Mesodermal cell (in vitro differentiated cells): ENCODE results near the gene JPH3.

Experiments used
- H3K27ac ChIP-seq: 2 replicates; pipeline ENCODE4 v1.7.0; 2013; ENCODE audit warnings: mild to moderate bottlenecking, low read depth, low read length, moderate library complexity; ENCODE audit not compliant: severe bottlenecking
- H3K36me3 ChIP-seq: 2 replicates; pipeline ENCODE4 v1.7.1; 2013; ENCODE audit warnings: mild to moderate bottlenecking, low read length, moderate library complexity; ENCODE audit not compliant: control insufficient read depth, insufficient read depth
- H3K4me1 ChIP-seq: one replicate; pipeline ENCODE4 v1.7.1; 2013; ENCODE audit warnings: mild to moderate bottlenecking, low read length; ENCODE audit not compliant: insufficient read depth, control insufficient read depth, poor library complexity, severe bottlenecking
- H3K4me3 ChIP-seq: 2 replicates; pipeline ENCODE4 v1.7.0; 2013; ENCODE audit warnings: low read length, control low read depth, mild to moderate bottlenecking; ENCODE audit not compliant: insufficient read depth, poor library complexity, severe bottlenecking; ENCODE audit errors: extremely low read depth
- H3K9me3 ChIP-seq: 2 replicates; pipeline ENCODE4 v1.7.1; 2013; ENCODE audit warnings: mild to moderate bottlenecking, low read length, moderate library complexity; ENCODE audit not compliant: control insufficient read depth
- WGBS, 2 experiments: methylation state at CpG; one replicate each; pipeline ENCODE4 v1.1.5; 2013; ENCODE audit warnings: missing lambda C conversion rate in 2 of 2; ENCODE audit not compliant: insufficient coverage in 2 of 2; 5-methylcytosine and 5-hydroxymethylcytosine counted together

The JPH3 gene

GRCh38 chr16:87728026-87728425, 125.7 kb downstream of the JPH3 start:
- peaks cover 56% of the 10 kb centered on the region for H3K36me3 ChIP-seq
- no peak overlapping the region for H3K27ac ChIP-seq
- 90 to 96% methylated on average over 4 to 9 of the region's 12 CpGs for WGBS, 2 experiments
- peaks cover 10% of the 10 kb centered on the region for H3K4me1 ChIP-seq
- no peaks in the 10 kb centered on the region for H3K9me3 ChIP-seq
- H3K4me3 ChIP-seq = no peak overlapping the region

DNA sequence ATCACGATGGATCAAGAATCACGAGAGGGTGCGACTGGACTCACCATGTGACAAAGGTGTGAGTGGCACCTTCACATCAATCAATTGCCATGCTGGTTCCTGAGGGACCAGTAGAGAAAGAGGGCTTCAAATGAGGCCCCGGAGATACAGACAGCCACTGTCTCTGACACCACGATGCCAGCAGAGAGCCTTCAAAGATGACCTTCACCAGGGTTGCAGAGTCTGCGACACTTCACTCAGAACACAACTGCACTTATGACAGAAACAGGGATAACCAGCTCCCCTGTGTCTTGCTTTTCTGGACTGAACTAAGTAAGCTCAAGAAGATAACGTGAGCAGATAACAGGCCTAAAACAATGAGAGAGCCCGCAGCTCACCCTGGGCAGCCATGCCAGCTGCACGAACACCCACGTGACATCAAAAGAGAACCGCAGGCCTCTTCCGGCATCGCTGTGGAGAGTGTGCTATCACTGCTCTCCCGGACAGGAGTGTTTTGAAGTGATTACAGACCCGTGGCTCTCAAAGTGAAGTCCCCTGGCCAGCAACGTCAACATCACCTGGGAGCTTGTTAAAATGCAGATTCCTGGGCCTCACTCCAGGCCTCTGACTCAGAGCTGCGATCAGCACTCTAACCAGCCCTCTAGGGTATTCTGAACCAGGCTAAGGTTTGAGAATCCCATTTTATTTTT, 127.1 kb downstream of the JPH3 start:
- H3K4me3 ChIP-seq = no peak overlapping the region
- H3K9me3 ChIP-seq = no peaks in the 10 kb centered on the region
- peaks cover 44% of the 10 kb centered on the region for H3K36me3 ChIP-seq
- 94 to 97% methylated on average over 16 to 17 of the region's 17 CpGs for WGBS, 2 experiments
- H3K27ac ChIP-seq = no peak overlapping the region
- H3K4me1 ChIP-seq = peaks cover 10% of the 10 kb centered on the region

DNA sequence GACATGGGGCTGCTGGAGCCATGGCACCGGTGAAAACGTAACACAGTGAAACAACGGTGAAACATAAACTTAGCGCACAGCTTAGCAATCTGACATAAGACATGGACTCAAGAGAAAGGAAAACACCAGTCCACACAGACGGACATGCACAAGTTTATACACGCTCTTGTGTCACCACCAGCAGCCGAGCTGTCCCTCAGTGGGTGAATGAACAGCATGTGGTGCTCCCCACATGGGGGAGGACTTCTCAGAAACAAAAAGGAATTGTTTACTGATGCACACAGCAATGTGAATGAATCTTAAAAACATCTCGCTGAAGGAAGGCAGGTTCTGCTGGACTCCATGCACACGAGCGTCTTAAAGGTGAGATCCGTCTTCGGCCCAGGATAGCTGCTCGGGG, 129.3 kb downstream of the JPH3 start:
- peaks cover 6% of the 10 kb centered on the region for H3K4me1 ChIP-seq
- no peak overlapping the region for H3K27ac ChIP-seq
- WGBS, 2 experiments = 97 to 98% methylated on average over 11 to 13 of the region's 13 CpGs
- no peak overlapping the region for H3K4me3 ChIP-seq
- H3K36me3 ChIP-seq = peaks cover 37% of the 10 kb centered on the region
- H3K9me3 ChIP-seq = no peaks in the 10 kb centered on the region

DNA sequence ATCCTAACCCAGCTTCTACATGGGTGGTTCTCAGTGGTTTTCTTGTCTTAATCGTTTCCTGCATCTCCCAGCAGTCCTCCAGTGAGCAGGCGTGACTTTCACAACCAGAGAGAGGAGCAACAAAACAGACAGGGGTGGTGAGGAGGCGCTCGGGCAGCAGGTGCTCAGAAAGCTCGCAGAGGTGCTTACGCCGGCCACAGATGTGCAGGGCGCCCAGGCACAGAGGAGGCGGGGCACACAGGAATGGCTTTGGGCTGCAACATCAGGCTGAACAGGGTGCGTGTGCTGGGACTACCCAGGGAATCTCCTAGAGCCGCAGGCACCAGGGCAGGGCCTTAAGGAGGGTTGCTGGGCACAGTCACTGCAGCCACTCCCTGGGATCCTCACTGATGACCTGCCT, 130.9 kb downstream of the JPH3 start:
- Histone ChIP-seq H3K36me3 (peaks cover 37% of the 10 kb centered on the region), H3K9me3 (no peaks in the 10 kb centered on the region), H3K27ac (no peak overlapping the region), H3K4me3 (no peak overlapping the region), H3K4me1 (peaks cover under 1% of the 10 kb centered on the region)
- WGBS, 2 experiments = 90 to 94% methylated on average over 10 to 11 of the region's 11 CpGs

DNA sequence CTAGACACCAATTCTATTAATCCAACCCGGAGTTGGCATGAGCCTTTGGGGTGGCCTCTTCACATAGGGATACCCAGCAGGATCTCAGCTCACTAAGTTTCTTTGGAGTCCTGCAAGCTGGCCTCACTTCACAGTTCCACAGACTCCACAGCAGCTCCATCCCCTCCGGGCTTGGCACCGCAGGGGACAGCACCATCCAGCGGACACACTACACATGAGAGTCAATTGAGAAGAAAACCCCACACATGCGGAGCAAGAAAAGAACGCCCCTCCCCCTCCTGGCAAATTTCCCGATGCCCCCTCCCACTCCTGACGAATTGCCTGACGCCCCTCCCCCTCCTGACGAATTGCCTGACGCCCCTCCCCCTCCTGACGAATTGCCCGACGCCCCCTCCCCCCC, 132.3 kb downstream of the JPH3 start:
- Histone ChIP-seq H3K9me3 (no peaks in the 10 kb centered on the region), H3K4me3 (no peak overlapping the region)
- WGBS, 2 experiments = 49 to 100% methylated on average over 1 to 6 of the region's 14 CpGs

GRCh38 chr16:87735270-87736007, 133.1 kb downstream of the JPH3 start:
- Histone ChIP-seq H3K27ac (no peak overlapping the region), H3K36me3 (peaks cover 30% of the 10 kb centered on the region), H3K9me3 (no peaks in the 10 kb centered on the region), H3K4me1 (no peaks in the 10 kb centered on the region), H3K4me3 (no peak overlapping the region)
- WGBS, 2 experiments = 94 to 96% methylated on average over 19 to 21 of the region's 23 CpGs

More for the DNA sequence above, 132.3 kb downstream of the JPH3 start:
- Histone ChIP-seq H3K4me1 (no peaks in the 10 kb centered on the region), H3K36me3 (peaks cover 30% of the 10 kb centered on the region), H3K27ac (no peak overlapping the region)

DNA sequence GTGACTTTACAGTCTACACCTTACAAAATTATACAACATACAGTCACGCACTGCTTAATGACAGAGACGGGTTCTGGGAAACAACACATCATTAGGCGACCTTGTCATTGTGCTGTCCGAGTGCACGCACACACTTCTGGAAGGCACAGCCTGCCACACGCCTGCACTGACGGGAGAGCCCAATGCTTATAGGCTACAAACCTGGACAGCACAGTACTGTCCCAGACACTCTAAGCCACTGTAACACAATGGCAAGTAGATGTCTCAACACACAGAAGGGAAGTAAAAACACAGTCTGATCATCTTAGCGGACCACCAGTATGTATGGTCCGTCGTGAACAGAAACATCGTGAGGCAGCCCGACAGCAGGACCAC, 133.7 kb downstream of the JPH3 start:
- peaks cover 35% of the 10 kb centered on the region for H3K36me3 ChIP-seq
- H3K4me3 ChIP-seq = no peak overlapping the region
- WGBS, 2 experiments = 93 to 95% methylated on average over 12 of the region's 12 CpGs
- H3K4me1 ChIP-seq = no peaks in the 10 kb centered on the region
- H3K27ac ChIP-seq = no peak overlapping the region
- no peaks in the 10 kb centered on the region for H3K9me3 ChIP-seq

GRCh38 chr16:87739801-87740200, 137.5 kb downstream of the JPH3 start:
- 96 to 99% methylated on average over 5 to 8 of the region's 8 CpGs for WGBS, 2 experiments
- Histone ChIP-seq H3K36me3 (peaks cover 59% of the 10 kb centered on the region), H3K27ac (no peak overlapping the region), H3K9me3 (peaks cover 3% of the 10 kb centered on the region), H3K4me3 (no peak overlapping the region), H3K4me1 (no peaks in the 10 kb centered on the region)

DNA sequence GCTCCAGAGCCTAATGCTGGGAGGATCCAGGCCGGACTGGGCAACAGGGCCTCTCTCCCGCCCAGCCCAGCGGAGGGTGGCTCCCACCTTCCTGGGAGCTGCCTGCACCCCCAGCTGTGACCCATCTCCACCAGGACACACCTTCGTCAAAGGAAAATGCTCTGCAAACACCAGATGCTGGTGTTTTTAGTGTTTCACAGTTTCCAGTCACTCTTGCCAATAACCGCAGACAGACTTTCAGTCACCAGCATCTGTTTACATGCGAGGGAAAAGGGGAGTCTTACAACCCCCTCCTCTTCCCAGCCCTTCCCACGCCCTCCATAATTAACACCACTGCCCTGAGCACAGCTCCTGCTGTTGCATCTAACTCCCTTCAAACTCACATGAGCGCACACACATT, 138.1 kb downstream of the JPH3 start:
- Histone ChIP-seq H3K4me1 (no peaks in the 10 kb centered on the region), H3K27ac (no peak overlapping the region), H3K4me3 (no peak overlapping the region), H3K36me3 (peaks cover 65% of the 10 kb centered on the region), H3K9me3 (peaks cover 3% of the 10 kb centered on the region)
- WGBS, 2 experiments = 91 to 96% methylated on average over 6 to 7 of the region's 8 CpGs

- peaks cover 3% of the 10 kb centered on the region for H3K9me3 ChIP-seq
- WGBS, 2 experiments = 94 to 95% methylated on average over 6 of the region's 11 CpGs
- H3K27ac ChIP-seq = no peak overlapping the region
- H3K4me1 ChIP-seq = no peaks in the 10 kb centered on the region
- no peak overlapping the region for H3K4me3 ChIP-seq
- peaks cover 70% of the 10 kb centered on the region for H3K36me3 ChIP-seq
Measured at GRCh38 chr16:87740909-87741424, 138.7 kb downstream of the JPH3 start.
